Astrocyte (in vitro differentiated cells and primary cell): ENCODE results near the gene PKHD1. TPM values are rescaled to one million over a fixed set of nuclear protein-coding genes. Genes with fewer than 3 reads are reported as not detected.

Experiments
- DNase-seq: peaks from one replicate; pipeline ENCODE4 v3.0.0-alpha.2; 2010; ENCODE audit warnings: low read depth
- FAIRE-seq: peaks from 2 replicates; lab custom pipeline; 2011; peaks lifted over from hg19 to GRCh38; lab: Jason Lieb, UNC
- H2AFZ ChIP-seq: 2 replicates; pipeline ENCODE4 v1.6.0; 2012; ENCODE audit warnings: low read depth, low read length, inconsistent platforms
- H3K27ac ChIP-seq: 2 replicates; pipeline ENCODE4 v1.5.1; 2011; ENCODE audit warnings: low read depth, low read length, inconsistent platforms
- H3K27me3 ChIP-seq: 2 replicates; pipeline ENCODE4 v1.6.0; 2011; ENCODE audit warnings: low read length, inconsistent platforms; ENCODE audit not compliant: insufficient read depth
- H3K36me3 ChIP-seq: 2 replicates; pipeline ENCODE4 v1.5.1; 2011; ENCODE audit warnings: low read length, inconsistent platforms; ENCODE audit not compliant: insufficient read depth
- H3K4me1 ChIP-seq: 2 replicates; pipeline ENCODE4 v1.5.1; 2011; ENCODE audit warnings: low read length, inconsistent platforms; ENCODE audit not compliant: insufficient read depth
- H3K4me2 ChIP-seq: 2 replicates; pipeline ENCODE4 v1.6.0; 2012; ENCODE audit warnings: low read length, inconsistent platforms
- H3K4me3 ChIP-seq: 2 replicates; pipeline ENCODE4 v1.5.1; 2011; ENCODE audit warnings: low read depth, mild to moderate bottlenecking, low read length, inconsistent platforms; ENCODE audit not compliant: insufficient read depth
- H3K79me2 ChIP-seq: 2 replicates; pipeline ENCODE4 v1.6.0; 2012; ENCODE audit warnings: mild to moderate bottlenecking, low read length, inconsistent platforms; ENCODE audit not compliant: insufficient read depth
- H3K9ac ChIP-seq: 2 replicates; pipeline ENCODE4 v1.6.0; 2012; ENCODE audit warnings: mild to moderate bottlenecking, low read length, inconsistent platforms
- H3K9me3 ChIP-seq: 2 replicates; pipeline ENCODE4 v1.5.1; 2012; ENCODE audit warnings: low read depth, mild to moderate bottlenecking, low read length, inconsistent platforms; ENCODE audit not compliant: insufficient read depth
- H4K20me1 ChIP-seq: 2 replicates; pipeline ENCODE4 v1.6.0; 2012; ENCODE audit warnings: low read length, inconsistent platforms; ENCODE audit not compliant: insufficient read depth
- H3K27ac Mint-ChIP-seq: one replicate; pipeline ENCODE4 v1.8.0; 2021; ENCODE audit warnings: mild to moderate bottlenecking, mixed read lengths; ENCODE audit not compliant: unreplicated experiment
- H3K27me3 Mint-ChIP-seq: one replicate; pipeline ENCODE4 v1.8.0; 2021; ENCODE audit warnings: low read depth, mixed read lengths; ENCODE audit not compliant: unreplicated experiment
- H3K36me3 Mint-ChIP-seq: one replicate; pipeline ENCODE4 v1.8.0; 2021; ENCODE audit warnings: low read depth, mixed read lengths; ENCODE audit not compliant: unreplicated experiment
- H3K4me1 Mint-ChIP-seq: one replicate; pipeline ENCODE4 v1.8.0; 2021; ENCODE audit warnings: low read depth, mixed read lengths; ENCODE audit not compliant: unreplicated experiment
- H3K4me3 Mint-ChIP-seq: one replicate; pipeline ENCODE4 v1.8.0; 2021; ENCODE audit warnings: mild to moderate bottlenecking, moderate library complexity, mixed read lengths; ENCODE audit not compliant: unreplicated experiment
- H3K9me3 Mint-ChIP-seq: one replicate; pipeline ENCODE4 v1.8.0; 2021; ENCODE audit warnings: mild to moderate bottlenecking, mixed read lengths; ENCODE audit not compliant: unreplicated experiment
- CTCF ChIP-seq: IDR thresholded peaks from 2 replicates; pipeline ENCODE4 v1.5.1; 2011; ENCODE audit warnings: low read depth, mild to moderate bottlenecking, inconsistent platforms, low read length, moderate library complexity; ENCODE audit not compliant: insufficient read depth
- EZH2 ChIP-seq: IDR thresholded peaks from 2 replicates; pipeline ENCODE4 v1.6.1; 2012; ENCODE audit warnings: mild to moderate bottlenecking, low read length, inconsistent platforms; ENCODE audit not compliant: insufficient read depth
- total RNA-seq: library from RNA; stranded (reverse); gene quantifications from 2 replicates; pipeline ENCODE4 v1.2.1, GENCODE V29; 2021

Gene PKHD1
- total RNA-seq, 1 donor from 2014 or later, result 0.16 TPM

GRCh38 chr6:52126231-52126630, 38.8 kb upstream of the PKHD1 start:
- Mint-ChIP-seq H3K36me3 (no peaks in the 10 kb centered on the region), H3K4me3 (no peak overlapping the region), H3K27me3 (peaks cover 4% of the 10 kb centered on the region), H3K27ac (no peak overlapping the region), H3K4me1 (peaks cover 5% of the 10 kb centered on the region), H3K9me3 (peaks cover 4% of the 10 kb centered on the region)
- TF ChIP-seq CTCF, result no peak
- TF ChIP-seq EZH2, result no peak
- Histone ChIP-seq H3K4me3 (no peak overlapping the region), H3K27me3 (no peaks in the 10 kb centered on the region), H3K36me3 (no peaks in the 10 kb centered on the region), H3K4me2 (no peak overlapping the region), H3K27ac (no peak overlapping the region), H4K20me1 (no peaks in the 10 kb centered on the region), H3K4me1 (no peaks in the 10 kb centered on the region), H2AFZ (no peak overlapping the region), H3K9ac (no peak overlapping the region), H3K9me3 (no peaks in the 10 kb centered on the region), H3K79me2 (no peaks in the 10 kb centered on the region)
- no peak for FAIRE-seq
- no peak for DNase-seq

GRCh38 chr6:52125572-52125971, 38.2 kb upstream of the PKHD1 start:
- Histone ChIP-seq H3K36me3 (no peaks in the 10 kb centered on the region), H4K20me1 (no peaks in the 10 kb centered on the region), H3K27me3 (no peaks in the 10 kb centered on the region), H3K9me3 (no peaks in the 10 kb centered on the region), H3K79me2 (no peaks in the 10 kb centered on the region), H2AFZ (no peak overlapping the region), H3K4me2 (no peak overlapping the region), H3K27ac (no peak overlapping the region), H3K4me1 (no peaks in the 10 kb centered on the region), H3K4me3 (no peak overlapping the region), H3K9ac (no peak overlapping the region)
- H3K4me3 Mint-ChIP-seq, result no peak overlapping the region
- H3K27ac Mint-ChIP-seq, result no peak overlapping the region
- H3K4me1 Mint-ChIP-seq, result peaks cover 5% of the 10 kb centered on the region
- TF ChIP-seq CTCF, result no peak
- no peak for TF ChIP-seq EZH2
- H3K27me3 Mint-ChIP-seq, result peaks cover 4% of the 10 kb centered on the region
- H3K9me3 Mint-ChIP-seq, result peaks cover 4% of the 10 kb centered on the region
- DNase-seq, result no peak
- H3K36me3 Mint-ChIP-seq, result no peaks in the 10 kb centered on the region
- FAIRE-seq, result no peak

GRCh38 chr6:52125139-52125538, 37.7 kb upstream of the PKHD1 start:
- DNase-seq, result no peak
- Histone ChIP-seq H3K36me3 (no peaks in the 10 kb centered on the region), H4K20me1 (no peaks in the 10 kb centered on the region), H3K4me1 (no peaks in the 10 kb centered on the region), H3K4me3 (no peak overlapping the region), H3K27ac (no peak overlapping the region), H2AFZ (no peak overlapping the region), H3K9ac (no peak overlapping the region), H3K27me3 (no peaks in the 10 kb centered on the region), H3K9me3 (no peaks in the 10 kb centered on the region), H3K4me2 (no peak overlapping the region), H3K79me2 (no peaks in the 10 kb centered on the region)
- no peaks in the 10 kb centered on the region for H3K36me3 Mint-ChIP-seq
- peaks cover 4% of the 10 kb centered on the region for H3K9me3 Mint-ChIP-seq
- FAIRE-seq, result no peak
- peaks cover 1% of the 10 kb centered on the region for H3K4me1 Mint-ChIP-seq
- no peak overlapping the region for H3K4me3 Mint-ChIP-seq
- TF ChIP-seq EZH2 (no peak), CTCF (no peak)
- H3K27ac Mint-ChIP-seq, result no peak overlapping the region
- peaks cover 4% of the 10 kb centered on the region for H3K27me3 Mint-ChIP-seq
